ENCODE results near the gene THSD8.

- TF ChIP-seq CTCF (IDR thresholded peaks at IDR 0.05; ENCODE audit: borderline replicate concordance, extremely low read depth, low read length, poor library complexity, severe bottlenecking) (no peak), EZH2 (IDR thresholded peaks at IDR 0.05; ENCODE audit: borderline replicate concordance, low read depth, low read length, severe bottlenecking) (no peak)
These were observed 34.2 kb upstream of the THSD8 start for GRCh38 chr19:12767666-12768065.
